Testis (tissue), 3 donors: ENCODE data around the gene ENPP6. TPM values are rescaled to one million over a fixed set of nuclear protein-coding genes. Genes with fewer than 3 reads are reported as not detected.

Source experiments
- DNase-seq: peaks from one replicate; pipeline ENCODE4 v3.0.0-alpha.2; 2019
- H3K27ac ChIP-seq, 2 donors: fragments of 200-600 bp; sonication (generic); one replicate each; pipeline ENCODE4 v1.5.1; 2019
- H3K27me3 ChIP-seq: fragments of 200-600 bp; sonication (generic); one replicate; pipeline ENCODE4 v1.5.1; 2019
- H3K36me3 ChIP-seq: fragments of 200-600 bp; sonication (generic); one replicate; pipeline ENCODE4 v1.5.1; 2017; ENCODE audit warnings: low read depth; ENCODE audit errors: missing control alignments
- H3K4me1 ChIP-seq: fragments of 200-600 bp; sonication (generic); one replicate; pipeline ENCODE4 v1.5.1; 2019
- H3K4me3 ChIP-seq, 2 donors: fragments of 200-600 bp; sonication (generic); one replicate each; pipeline ENCODE4 v1.5.1; 2017 to 2019
- H3K9me3 ChIP-seq: fragments of 200-600 bp; sonication (generic); one replicate; pipeline ENCODE4 v1.5.1; 2017
- CTCF ChIP-seq, 3 experiments: fragments of 450-650 bp in 2 of 3; fragments of 200-600 bp in 1 of 3; sonication (generic) in 1 of 3; IDR thresholded peaks; one replicate each; pipeline ENCODE4 v1.5.1; 2016 to 2019; ENCODE audit warnings: antibody characterized with exemption in 3 of 3, mild to moderate bottlenecking in 2 of 3, moderate library complexity in 1 of 3
- POLR2A ChIP-seq: fragments of 450-650 bp; IDR thresholded peaks from one replicate; pipeline ENCODE4 v1.6.1; 2017; ENCODE audit warnings: antibody characterized with exemption, mild to moderate bottlenecking, moderate library complexity
- WGBS, 2 donors: methylation state at CpG; one replicate each; pipeline ENCODE4 v1.1.5; 2018; 5-methylcytosine and 5-hydroxymethylcytosine counted together
- intact Hi-C: fragments of 100-400 bp; cut with DNase I; formaldehyde crosslinking; loops from one replicate; pipeline ENCODE4 v1.15.1; 2023; ENCODE audit warnings: low total_unique reads
- polyA plus RNA-seq: library from polyadenylated mRNA; stranded (reverse); fragments of 350-450 nt; fragmentation: Illumina TruSeq; extraction: RNeasy Lipid Tissue Mini Kit (QIAGEN cat#74804); gene quantifications from one replicate; pipeline ENCODE4 v1.2.3, GENCODE V29; 2014; ENCODE audit warnings: low read depth, low replicate concordance; ENCODE audit not compliant: insufficient read depth
- total RNA-seq, 2 donors: library from RNA; depleted of rRNA; stranded (reverse); fragments of >200 nt; gene quantifications; one replicate each; pipeline ENCODE4 v1.2.3, GENCODE V29; 2016

Gene ENPP6
- total and polyA plus RNA-seq, 3 donors from 2014 or later: 2.0 to 4.9 (median 3.5) TPM

GRCh38 chr4:184154199-184154598 lies 63.5 kb downstream of the ENPP6 start:
- 38 to 57% methylated on average over 7 of the region's 7 CpGs for WGBS, 2 donors
- no peaks in the 10 kb centered on the region for H3K36me3 ChIP-seq
- TF ChIP-seq CTCF (IDR thresholded peaks at IDR 0.05) (no peak), POLR2A (no peak)
- H3K4me3 ChIP-seq: no peak overlapping the region
- H3K27me3 ChIP-seq: no peaks in the 10 kb centered on the region
- peak overlapping the region; percentile 18 to 74 for H3K27ac ChIP-seq
- DNase-seq: peak; percentile 34
- no peaks in the 10 kb centered on the region for H3K9me3 ChIP-seq
- intact Hi-C loops: no loop called here
- peaks cover 19% of the 10 kb centered on the region for H3K4me1 ChIP-seq

GRCh38 chr4:184153781-184154180 lies 63.9 kb downstream of the ENPP6 start:
- Histone ChIP-seq H3K4me3 (no peak overlapping the region), H3K36me3 (no peaks in the 10 kb centered on the region), H3K27ac (peak overlapping the region; percentile 18 to 74), H3K9me3 (no peaks in the 10 kb centered on the region), H3K4me1 (peaks cover 19% of the 10 kb centered on the region), H3K27me3 (no peaks in the 10 kb centered on the region)
- intact Hi-C loops: no loop called here
- no peak for DNase-seq
- WGBS, 2 donors: 63 to 75% methylated on average over 5 of the region's 5 CpGs
- TF ChIP-seq CTCF (IDR thresholded peaks at IDR 0.05) (no peak), POLR2A (no peak)

- TF ChIP-seq CTCF (IDR thresholded peaks at IDR 0.05) (no peak), POLR2A (no peak)
- intact Hi-C loops: no loop called here
- no peaks in the 10 kb centered on the region for H3K27me3 ChIP-seq
- no peaks in the 10 kb centered on the region for H3K9me3 ChIP-seq
- H3K27ac ChIP-seq: no peak overlapping the region
- H3K4me3 ChIP-seq: no peak overlapping the region
- H3K36me3 ChIP-seq: no peaks in the 10 kb centered on the region
- WGBS, 2 donors: 86 to 94% methylated on average over 12 to 13 of the region's 13 CpGs
- no peak for DNase-seq
- H3K4me1 ChIP-seq: peaks cover 19% of the 10 kb centered on the region
Measured at GRCh38 chr4:184151988-184152485, 65.6 kb downstream of the ENPP6 start.

- Histone ChIP-seq H3K27ac (no peak overlapping the region), H3K36me3 (no peaks in the 10 kb centered on the region), H3K9me3 (no peaks in the 10 kb centered on the region), H3K4me1 (peaks cover under 1% of the 10 kb centered on the region), H3K27me3 (no peaks in the 10 kb centered on the region), H3K4me3 (no peak overlapping the region)
- intact Hi-C loops: no loop called here
- WGBS, 2 donors: 96 to 98% methylated on average over 7 of the region's 7 CpGs
- DNase-seq: no peak
- TF ChIP-seq POLR2A (no peak), CTCF (IDR thresholded peaks at IDR 0.05) (no peak)
Measured at GRCh38 chr4:184150102-184150839, 67.4 kb downstream of the ENPP6 start.
